ENCODE measurements around the gene SFPQ. TPM values are rescaled to one million over a fixed set of nuclear protein-coding genes. Genes with fewer than 3 reads are reported as not detected.

SFPQ gene
- total RNA-seq, 1 donor = 187 TPM

DNA sequence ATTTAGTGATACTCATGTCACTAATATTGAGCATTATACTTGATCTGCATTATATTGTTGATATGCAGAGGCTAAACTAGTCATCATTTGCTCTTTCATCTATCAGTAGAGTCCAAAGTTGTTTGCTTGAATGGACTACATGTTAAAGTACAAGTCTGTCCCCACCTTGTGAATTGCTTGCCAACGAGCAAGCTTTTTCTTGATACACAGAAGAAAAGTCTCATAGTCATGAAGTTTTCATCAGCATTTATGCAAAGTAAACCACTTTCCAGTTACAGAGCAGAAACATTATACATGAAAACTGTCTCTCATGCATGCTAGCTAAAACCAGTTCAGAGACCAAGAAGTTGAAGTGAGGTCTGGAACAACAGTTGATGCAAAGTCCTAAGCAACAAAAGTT is 13.0 kb downstream of the SFPQ start:
- Histone ChIP-seq H4K20me1 (ENCODE audit: insufficient read depth, low read length) (peaks cover 91% of the 10 kb centered on the region), H3K36me3 (ENCODE audit: insufficient read depth, low read length) (peaks cover 100% of the 10 kb centered on the region), H3K4me3 (ENCODE audit: insufficient read depth, low read length) (no peak overlapping the region), H3K27me3 (ENCODE audit: insufficient read depth, low read length) (no peaks in the 10 kb centered on the region), H3K9me3 (ENCODE audit: low read depth, low read length) (no peaks in the 10 kb centered on the region), H3K79me2 (ENCODE audit: insufficient read depth, low read length) (peaks cover 56% of the 10 kb centered on the region), H3K4me2 (ENCODE audit: insufficient read depth, low read length) (no peak overlapping the region), H3K27ac (ENCODE audit: low read depth, low read length) (peak overlapping the region; percentile 1), H2AFZ (ENCODE audit: low read length) (no peak overlapping the region), H3K4me1 (ENCODE audit: insufficient read depth, low read length) (peaks cover 11% of the 10 kb centered on the region)
- no peak for DNase-seq (ENCODE audit: insufficient read length, low spot score, missing footprints)
- TF ChIP-seq CTCF (IDR thresholded peaks at IDR 0.05; ENCODE audit: extremely low read depth, low read depth, low read length) = no peak

GRCh38 chr1:35178874-35179380 is 14.0 kb downstream of the SFPQ start:
- Histone ChIP-seq H3K4me1 (ENCODE audit: insufficient read depth, low read length) (peaks cover 11% of the 10 kb centered on the region), H3K79me2 (ENCODE audit: insufficient read depth, low read length) (peaks cover 46% of the 10 kb centered on the region), H3K27me3 (ENCODE audit: insufficient read depth, low read length) (no peaks in the 10 kb centered on the region), H2AFZ (ENCODE audit: low read length) (no peak overlapping the region), H3K9me3 (ENCODE audit: low read depth, low read length) (no peaks in the 10 kb centered on the region), H3K36me3 (ENCODE audit: insufficient read depth, low read length) (peaks cover 94% of the 10 kb centered on the region), H3K4me2 (ENCODE audit: insufficient read depth, low read length) (no peak overlapping the region), H4K20me1 (ENCODE audit: insufficient read depth, low read length) (peaks cover 86% of the 10 kb centered on the region), H3K27ac (ENCODE audit: low read depth, low read length) (no peak overlapping the region), H3K4me3 (ENCODE audit: insufficient read depth, low read length) (no peak overlapping the region)
- TF ChIP-seq CTCF (IDR thresholded peaks at IDR 0.05; ENCODE audit: extremely low read depth, low read depth, low read length) = no peak
- no peak for DNase-seq (ENCODE audit: insufficient read length, low spot score, missing footprints)

DNA sequence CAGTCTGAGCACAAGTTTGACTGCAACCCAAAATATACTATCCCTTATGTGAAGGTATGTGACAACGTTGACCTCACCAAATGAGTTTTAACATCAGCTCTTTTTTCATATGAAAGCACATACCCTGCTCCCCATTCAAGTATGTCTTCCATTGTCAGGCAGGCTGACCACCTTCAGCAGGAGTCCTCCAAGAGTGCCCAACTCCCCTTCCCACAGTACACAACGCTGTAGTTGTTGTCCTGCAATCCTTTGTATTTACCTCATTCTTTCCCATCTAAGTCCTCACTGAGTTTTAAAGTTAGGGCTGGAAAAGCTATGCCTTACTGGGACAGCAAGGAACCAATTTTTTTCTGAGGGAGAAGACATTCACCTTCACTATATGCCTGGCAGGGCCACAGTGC is 14.7 kb downstream of the SFPQ start:
- Histone ChIP-seq H4K20me1 (ENCODE audit: insufficient read depth, low read length) (peaks cover 83% of the 10 kb centered on the region), H3K36me3 (ENCODE audit: insufficient read depth, low read length) (peaks cover 88% of the 10 kb centered on the region), H3K4me1 (ENCODE audit: insufficient read depth, low read length) (peaks cover 11% of the 10 kb centered on the region), H3K27me3 (ENCODE audit: insufficient read depth, low read length) (no peaks in the 10 kb centered on the region), H2AFZ (ENCODE audit: low read length) (no peak overlapping the region), H3K4me3 (ENCODE audit: insufficient read depth, low read length) (no peak overlapping the region), H3K79me2 (ENCODE audit: insufficient read depth, low read length) (peaks cover 41% of the 10 kb centered on the region), H3K9me3 (ENCODE audit: low read depth, low read length) (no peaks in the 10 kb centered on the region), H3K4me2 (ENCODE audit: insufficient read depth, low read length) (no peak overlapping the region), H3K27ac (ENCODE audit: low read depth, low read length) (no peak overlapping the region)
- no peak for DNase-seq (ENCODE audit: insufficient read length, low spot score, missing footprints)
- TF ChIP-seq CTCF (IDR thresholded peaks at IDR 0.05; ENCODE audit: extremely low read depth, low read depth, low read length) = no peak

- H4K20me1 ChIP-seq (ENCODE audit: insufficient read depth, low read length) = peaks cover 76% of the 10 kb centered on the region
These were observed 15.6 kb downstream of the SFPQ start for GRCh38 chr1:35177237-35177786.

More at GRCh38 chr1:35177237-35177786, 15.6 kb downstream of the SFPQ start:
- peaks cover 79% of the 10 kb centered on the region for H3K36me3 ChIP-seq (ENCODE audit: insufficient read depth, low read length)
- H3K4me2 ChIP-seq (ENCODE audit: insufficient read depth, low read length) = no peak overlapping the region
- peaks cover 6% of the 10 kb centered on the region for H3K4me1 ChIP-seq (ENCODE audit: insufficient read depth, low read length)
- no peak overlapping the region for H2AFZ ChIP-seq (ENCODE audit: low read length)
- H3K27ac ChIP-seq (ENCODE audit: low read depth, low read length) = no peak overlapping the region
- H3K4me3 ChIP-seq (ENCODE audit: insufficient read depth, low read length) = no peak overlapping the region
- no peaks in the 10 kb centered on the region for H3K9me3 ChIP-seq (ENCODE audit: low read depth, low read length)
- TF ChIP-seq CTCF (IDR thresholded peaks at IDR 0.05; ENCODE audit: extremely low read depth, low read depth, low read length) = no peak
- no peaks in the 10 kb centered on the region for H3K27me3 ChIP-seq (ENCODE audit: insufficient read depth, low read length)
- H3K79me2 ChIP-seq (ENCODE audit: insufficient read depth, low read length) = peaks cover 33% of the 10 kb centered on the region
- no peak for DNase-seq (ENCODE audit: insufficient read length, low spot score, missing footprints)

All from osteoblast (primary cell).